GM23338 (cell line): Measurements from ENCODE around the gene PRMT5. TPM values are rescaled to one million over a fixed set of nuclear protein-coding genes. Genes with fewer than 3 reads are reported as not detected.

Experiments
- ATAC-seq: fragments of 200-7000 bp; cut with Tn5 transposase; 3 replicates; pipeline ENCODE4 v1.9.1; 2020
- DNase-seq: peaks from one replicate; pipeline ENCODE4 v3.0.0-alpha.2; 2015; ENCODE audit warnings: low spot score
- H2AFZ ChIP-seq: fragments of 200-600 bp; sonication (generic); 2 replicates; pipeline ENCODE4 v1.8.0; 2016; ENCODE audit warnings: antibody characterized with exemption, mild to moderate bottlenecking, moderate library complexity
- H3F3A ChIP-seq: fragments of 200-600 bp; sonication (generic); replicated peaks from 2 replicates; pipeline ENCODE4 v1.8.0; 2017; ENCODE audit warnings: antibody characterized with exemption, mixed run types, low read depth
- H3K27ac ChIP-seq: fragments of 200-600 bp; sonication (generic); 2 replicates; pipeline ENCODE4 v1.6.1; 2016; ENCODE audit warnings: low read depth
- H3K27me3 ChIP-seq: fragments of 200-600 bp; sonication (generic); 2 replicates; pipeline ENCODE4 v1.8.0; 2016; ENCODE audit warnings: mild to moderate bottlenecking, mixed run types, moderate library complexity; ENCODE audit not compliant: insufficient read depth
- H3K36me3 ChIP-seq: fragments of 200-600 bp; sonication (generic); 2 replicates; pipeline ENCODE4 v1.8.0; 2016; ENCODE audit warnings: mild to moderate bottlenecking; ENCODE audit not compliant: insufficient read depth
- H3K4me1 ChIP-seq: fragments of 200-600 bp; sonication (generic); 2 replicates; pipeline ENCODE4 v1.8.0; 2016; ENCODE audit warnings: mild to moderate bottlenecking, moderate library complexity; ENCODE audit not compliant: insufficient read depth
- H3K4me2 ChIP-seq: fragments of 200-600 bp; sonication (generic); 2 replicates; pipeline ENCODE4 v1.7.1; 2017; ENCODE audit warnings: mixed run types
- H3K4me3 ChIP-seq: fragments of 200-600 bp; sonication (generic); 2 replicates; pipeline ENCODE4 v1.6.1; 2016; ENCODE audit warnings: mixed run types
- H3K79me2 ChIP-seq: fragments of 200-600 bp; sonication (generic); replicated peaks from 2 replicates; pipeline ENCODE4 v1.8.0; 2017; ENCODE audit warnings: mild to moderate bottlenecking; ENCODE audit not compliant: insufficient read depth
- H3K9me2 ChIP-seq: fragments of 200-600 bp; sonication (generic); 2 replicates; pipeline ENCODE4 v1.8.0; 2017; ENCODE audit not compliant: insufficient read depth
- H4K20me1 ChIP-seq: fragments of 200-600 bp; sonication (generic); replicated peaks from 2 replicates; pipeline ENCODE4 v1.8.0; 2017; ENCODE audit warnings: mild to moderate bottlenecking; ENCODE audit not compliant: insufficient read depth
- H3K27ac Mint-ChIP-seq: 2 replicates; pipeline ENCODE4 v1.8.0; 2020; ENCODE audit warnings: inconsistent platforms, mild to moderate bottlenecking, moderate library complexity, mixed read lengths
- H3K27me3 Mint-ChIP-seq: 3 replicates; pipeline ENCODE4 v1.8.0; 2022; ENCODE audit warnings: low read depth, mild to moderate bottlenecking, moderate library complexity, mixed read lengths, inconsistent platforms; ENCODE audit not compliant: insufficient read depth, poor library complexity
- H3K36me3 Mint-ChIP-seq: 3 replicates; pipeline ENCODE4 v1.8.0; 2021; ENCODE audit warnings: low read depth, mild to moderate bottlenecking, inconsistent platforms, moderate library complexity, mixed read lengths
- H3K4me1 Mint-ChIP-seq: 3 replicates; pipeline ENCODE4 v1.8.0; 2020; ENCODE audit warnings: mild to moderate bottlenecking, inconsistent platforms, mixed read lengths
- H3K4me3 Mint-ChIP-seq: 3 replicates; pipeline ENCODE4 v1.8.0; 2021; ENCODE audit warnings: moderate library complexity, mild to moderate bottlenecking, inconsistent platforms, mixed read lengths
- H3K9me3 Mint-ChIP-seq: 3 replicates; pipeline ENCODE4 v1.8.0; 2020; ENCODE audit warnings: moderate library complexity, mild to moderate bottlenecking, inconsistent platforms, mixed read lengths
- CTCF ChIP-seq, 2 experiments: fragments of 200-600 bp in 1 of 2; sonication (generic) in 1 of 2; conservative IDR thresholded peaks; 2 replicates each; pipeline versions ENCODE4 v1.5.1 to v1.6.1; 2016 to 2017; ENCODE audit warnings: antibody characterized with exemption in 2 of 2, low read depth in 2 of 2, mild to moderate bottlenecking in 2 of 2, moderate library complexity in 1 of 2
- EZH2 ChIP-seq: fragments of 200-600 bp; sonication (generic); IDR thresholded peaks from one replicate; pipeline ENCODE4 v1.8.0; 2017; ENCODE audit warnings: antibody characterized with exemption, mild to moderate bottlenecking, low read depth; ENCODE audit not compliant: unreplicated experiment
- EZH2phosphoT487 ChIP-seq: fragments of 200-600 bp; sonication (generic); IDR thresholded peaks from one replicate; pipeline ENCODE4 v1.8.1; 2018; ENCODE audit warnings: antibody characterized with exemption; ENCODE audit not compliant: unreplicated experiment
- NANOG ChIP-seq: IDR thresholded peaks from 2 replicates; pipeline ENCODE4 v1.6.1; 2016; ENCODE audit warnings: antibody characterized with exemption, borderline replicate concordance
- POLR2AphosphoS5 ChIP-seq: IDR thresholded peaks from 2 replicates; pipeline ENCODE4 v1.6.1; 2016; ENCODE audit warnings: antibody characterized with exemption, low read depth
- REST ChIP-seq: IDR thresholded peaks from one replicate; pipeline ENCODE4 v1.6.1; 2018; ENCODE audit warnings: antibody characterized with exemption; ENCODE audit not compliant: unreplicated experiment
- STAT1 ChIP-seq: IDR thresholded peaks from one replicate; pipeline ENCODE4 v1.6.1; 2016; ENCODE audit warnings: antibody characterized with exemption; ENCODE audit not compliant: unreplicated experiment
- ZNF114 ChIP-seq: fragments of 250-450 bp; sonication (Bioruptor Pico); IDR thresholded peaks from 2 replicates; pipeline ENCODE4 v1.5.0; 2020; ENCODE audit warnings: mild to moderate bottlenecking, moderate library complexity
- ZNF331 ChIP-seq: fragments of 250-450 bp; sonication (Bioruptor Pico); IDR thresholded peaks from 2 replicates; pipeline ENCODE4 v1.5.0; 2020; ENCODE audit warnings: low read depth, mild to moderate bottlenecking, moderate library complexity
- polyA plus RNA-seq: library from polyadenylated mRNA; unstranded; fragments of >200 nt; fragmentation: Nextera tagmentation; extraction: Ambion mirVana; gene quantifications from 2 replicates; pipeline ENCODE4 v1.2.1, GENCODE V29; 2016
- total RNA-seq: library from RNA; depleted of rRNA; stranded (reverse); fragments of >200 nt; shearing (Covaris generic); gene quantifications from 2 replicates; pipeline ENCODE4 v1.2.3, GENCODE V29; 2014

The PRMT5 gene
- total and polyA plus RNA-seq, 2 experiments from 2014 or later: 68.8 to 124 TPM

- no peak for TF ChIP-seq REST
- no peak for TF ChIP-seq EZH2
- peak; percentile 35; the same call in 1 of the 2 replicates for TF ChIP-seq POLR2AphosphoS5
These were observed 48.7 kb upstream of the PRMT5 start (continued) for GRCh38 chr14:22977684-22978486.

GRCh38 chr14:22977434-22977683 is 48.2 kb upstream of the PRMT5 start:
- H3K27ac ChIP-seq: peak overlapping the region; percentile 96
- no peak for DNase-seq
- no peaks in the 10 kb centered on the region for H3K9me2 ChIP-seq
- H3K27ac Mint-ChIP-seq: peak overlapping the region; percentile 92
- peaks cover 25% of the 10 kb centered on the region for H3K27me3 Mint-ChIP-seq
- no peak for ATAC-seq
- H3F3A ChIP-seq: peaks cover 42% of the 10 kb centered on the region
- peak overlapping the region; percentile 68 for H3K4me2 ChIP-seq
- no peak overlapping the region for H2AFZ ChIP-seq
- H3K9me3 Mint-ChIP-seq: no peaks in the 10 kb centered on the region
- H3K4me1 ChIP-seq: peaks cover 36% of the 10 kb centered on the region
- H3K79me2 ChIP-seq: peaks cover 47% of the 10 kb centered on the region
- H3K4me3 Mint-ChIP-seq: peak overlapping the region; percentile 69
- H3K36me3 ChIP-seq: peaks cover 33% of the 10 kb centered on the region
- peaks cover 3% of the 10 kb centered on the region for H4K20me1 ChIP-seq
- peaks cover 67% of the 10 kb centered on the region for H3K36me3 Mint-ChIP-seq
- H3K27me3 ChIP-seq: peaks cover 19% of the 10 kb centered on the region
- H3K4me1 Mint-ChIP-seq: peaks cover 48% of the 10 kb centered on the region
- peak overlapping the region; percentile 38 for H3K4me3 ChIP-seq
- TF ChIP-seq REST (no peak), POLR2AphosphoS5 (no peak), ZNF331 (CRISPR knock-in tag) (no peak), ZNF114 (no peak), CTCF (conservative IDR thresholded peaks at IDR 0.05; ENCODE audit: low read depth in 2 of 2) (no peak), STAT1 (no peak), NANOG (no peak), EZH2phosphoT487 (no peak), EZH2 (no peak)
